ENCODE results near the gene ALOX5.
"Not testable (repeated sequence)": the region's sequence is repeated elsewhere in the genome, so short reads cannot be mapped to it uniquely, and the experiment has no call there.

ALOX5 gene

DNA sequence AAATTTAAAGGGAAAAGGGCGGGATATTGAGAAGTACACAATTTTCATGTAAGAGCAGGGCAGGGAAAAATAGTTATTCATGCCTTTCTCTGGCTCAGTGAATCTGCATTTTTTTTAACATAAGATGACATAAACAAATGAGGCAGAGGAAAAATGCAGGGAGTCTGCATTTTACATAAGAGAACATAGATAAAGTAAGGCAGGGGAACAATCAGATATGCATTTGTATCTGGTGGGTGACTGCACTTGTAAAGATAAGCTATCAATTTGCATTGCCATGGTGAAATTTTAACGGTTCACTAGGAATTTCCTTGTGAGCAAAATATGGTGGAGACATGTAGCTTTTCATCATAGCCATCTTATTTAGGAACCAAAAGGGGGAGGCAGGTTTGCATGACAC is 33.5 kb downstream of the ALOX5 start:
- DNase-seq = no peak

DNA sequence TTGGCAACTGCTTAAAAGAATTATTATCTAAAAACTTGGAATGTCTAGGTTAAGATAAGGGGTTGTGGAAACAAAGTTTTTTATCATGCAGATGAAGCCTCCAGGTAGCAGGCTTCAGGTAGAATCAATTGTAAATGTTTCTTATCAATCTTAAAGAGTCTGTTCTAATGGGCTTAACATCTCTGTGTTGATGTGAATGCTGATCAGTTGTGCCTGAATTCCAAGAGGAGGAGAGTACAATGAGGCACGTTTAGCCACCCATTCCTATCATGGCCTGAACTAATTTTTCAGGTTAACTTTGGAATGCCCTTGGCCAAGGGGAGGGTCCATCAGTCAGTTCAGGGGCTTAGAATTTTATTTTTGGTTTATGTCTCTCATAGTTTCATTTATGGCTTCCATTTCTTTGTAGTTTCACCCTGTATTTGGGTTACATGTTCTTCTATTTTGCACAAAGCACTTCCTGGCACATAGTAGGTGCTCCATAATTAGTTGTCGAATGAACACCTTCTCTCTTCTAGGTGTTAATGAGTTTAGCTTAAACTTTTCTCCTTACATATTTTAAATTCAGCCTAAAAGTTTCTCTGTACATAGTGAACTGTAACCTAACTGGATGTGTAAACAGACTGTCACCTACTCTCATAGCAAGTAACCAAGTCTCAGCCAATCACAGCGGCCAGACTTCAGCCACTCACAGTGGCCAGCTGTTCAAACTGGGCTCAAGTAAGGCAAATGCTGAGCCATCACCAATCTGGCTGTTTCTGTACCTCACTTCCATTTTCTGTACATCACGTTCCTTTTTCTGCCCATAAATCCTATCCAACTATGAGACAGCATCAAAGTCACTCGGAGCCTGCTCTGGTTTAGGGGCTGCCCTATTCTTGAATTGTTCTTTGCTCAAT is 34.7 kb downstream of the ALOX5 start:
- peak; percentile 87 for DNase-seq

DNA sequence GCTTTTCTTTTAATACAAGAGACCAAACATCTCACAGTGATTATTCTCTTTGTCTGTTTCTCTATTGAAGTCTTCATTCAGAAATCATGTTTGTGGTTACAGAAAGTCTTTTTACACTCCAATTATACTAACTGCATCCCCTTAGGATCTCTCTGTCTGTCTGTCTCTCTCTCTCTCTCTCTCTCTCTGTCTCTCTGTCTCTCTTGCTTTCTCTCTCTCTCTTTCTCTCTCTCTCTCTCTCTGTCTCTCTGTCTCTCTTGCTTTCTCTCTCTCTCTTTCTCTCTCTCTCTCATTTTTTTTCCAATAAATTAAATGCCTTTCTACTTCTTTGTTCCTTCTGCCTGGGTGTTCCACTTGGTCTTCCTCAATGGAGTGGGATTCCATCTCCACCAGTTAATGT is 35.3 kb downstream of the ALOX5 start:
- DNase-seq = not testable (repeated sequence)

DNA sequence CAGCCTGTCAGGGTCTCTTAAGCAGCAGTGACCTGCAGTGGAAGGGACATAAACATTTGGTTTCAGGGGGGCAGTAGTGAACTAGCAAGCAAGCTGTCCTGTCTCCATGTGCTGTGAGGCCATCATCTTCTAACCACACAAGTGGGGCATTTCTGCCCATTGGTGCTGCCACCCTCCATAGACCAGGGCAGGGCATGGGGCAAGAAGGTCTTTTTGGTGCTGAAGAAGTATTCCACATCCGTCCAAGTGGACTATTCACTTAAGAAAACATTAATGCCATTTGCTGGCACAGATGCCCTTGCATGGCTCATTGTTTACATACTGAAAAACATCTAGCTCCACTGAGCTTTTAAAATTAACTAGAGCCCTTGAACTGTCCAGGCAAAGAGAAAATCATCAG is 35.8 kb downstream of the ALOX5 start:
- no peak for DNase-seq

DNA sequence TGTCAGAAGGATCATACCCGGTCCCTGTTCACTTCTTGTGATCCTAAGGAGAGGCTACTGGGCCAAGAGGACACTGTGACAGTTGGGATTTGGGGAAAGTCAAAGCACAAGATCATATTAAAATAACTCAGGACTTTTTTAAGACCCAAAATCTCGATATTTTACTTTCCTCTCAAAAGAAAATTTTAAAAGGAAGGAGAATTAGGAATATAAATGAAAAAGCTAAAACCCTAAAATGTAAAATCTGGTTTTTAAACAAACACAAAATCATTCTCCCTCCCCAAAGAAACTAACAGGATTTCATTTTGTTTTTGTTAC is 36.4 kb downstream of the ALOX5 start:
- DNase-seq = no peak

DNA sequence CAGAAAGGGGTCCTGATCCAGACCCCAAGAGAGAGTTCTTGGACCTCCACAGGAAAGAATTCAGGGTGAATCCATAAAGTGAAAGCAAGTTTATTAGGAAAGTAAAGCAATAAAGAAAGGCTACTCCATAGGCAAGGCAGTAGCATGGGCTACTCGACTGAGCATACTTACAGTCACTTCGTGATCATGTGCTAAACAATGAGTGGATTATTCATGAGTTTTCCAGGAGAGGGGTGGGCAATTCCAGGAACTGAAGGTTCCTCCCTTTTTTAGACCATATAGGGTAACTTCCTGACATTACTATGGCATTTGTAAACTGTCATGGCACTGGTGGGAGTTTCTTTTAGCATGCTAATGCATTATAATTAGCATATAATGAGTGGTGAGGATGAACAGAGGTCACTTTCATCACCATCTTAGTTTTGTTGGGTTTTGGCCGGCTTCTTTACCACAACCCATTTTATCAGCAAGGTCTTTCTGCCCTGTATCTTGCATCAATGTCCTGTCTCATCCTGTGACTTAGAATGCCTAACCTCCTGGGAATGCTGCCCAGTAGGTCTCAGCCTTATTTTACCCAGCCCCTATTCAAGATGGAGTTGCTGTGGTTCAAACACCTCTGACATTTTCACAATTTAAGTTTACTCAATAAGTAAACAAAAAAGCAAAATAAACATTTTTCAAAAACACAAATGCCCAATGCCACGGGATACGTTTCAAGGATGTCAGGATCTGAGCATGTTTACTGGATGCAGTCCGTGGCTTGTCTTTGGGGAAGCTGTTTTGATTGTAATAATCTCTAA is 37.0 kb downstream of the ALOX5 start:
- no peak for DNase-seq

DNA sequence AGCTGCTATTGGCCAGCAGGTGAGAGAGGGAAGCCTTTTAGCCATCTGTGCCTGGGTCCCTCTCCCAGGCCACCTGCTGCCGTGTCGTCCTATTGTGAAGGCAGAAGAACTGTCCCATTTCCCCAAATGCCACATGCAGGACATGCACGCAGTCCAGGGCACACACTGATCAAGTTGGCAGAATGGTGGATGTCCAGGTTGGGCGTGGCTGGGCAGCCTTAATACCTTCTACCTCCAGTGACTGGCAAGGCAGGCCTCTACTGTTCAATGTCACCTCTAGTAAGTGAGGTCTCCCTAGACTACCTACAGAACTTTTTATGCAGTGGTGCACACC is 37.6 kb downstream of the ALOX5 start:
- no peak for DNase-seq

DNA sequence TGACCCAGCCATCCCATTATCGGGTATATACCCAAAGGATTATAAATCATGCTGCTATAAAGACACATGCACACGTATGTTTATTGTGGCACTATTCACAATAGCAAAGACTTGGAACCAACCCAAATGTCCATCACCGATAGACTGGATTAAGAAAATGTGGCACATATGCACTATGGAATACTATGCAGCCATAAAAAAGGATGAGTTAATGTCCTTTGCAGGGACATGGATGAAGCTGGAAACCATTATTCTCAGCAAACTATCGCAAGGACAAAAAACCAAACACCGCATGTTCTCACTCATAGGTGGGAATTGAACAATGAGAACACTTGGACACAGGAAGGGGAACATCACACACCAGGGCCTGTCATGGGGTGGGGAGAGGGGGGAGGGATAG is 41.0 kb downstream of the ALOX5 start:
- DNase-seq = not testable (repeated sequence)

DNA sequence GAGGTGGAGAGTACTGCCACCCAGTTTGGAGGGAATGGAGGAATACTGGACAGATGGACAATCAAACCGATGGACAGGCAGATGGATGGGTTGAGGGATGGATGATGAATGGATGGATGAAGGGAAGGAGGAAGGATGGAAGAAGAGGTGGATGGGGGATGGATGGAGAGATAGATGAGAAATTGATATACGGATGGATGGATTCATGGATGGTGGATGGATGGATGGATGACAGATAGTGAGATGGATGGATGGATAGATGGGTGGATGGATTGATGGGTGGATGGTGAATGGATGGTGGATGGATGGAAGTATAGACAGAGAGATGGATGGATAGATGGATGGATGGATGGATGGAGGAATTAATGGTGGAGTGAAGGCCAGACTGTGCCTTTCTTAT is 42.6 kb downstream of the ALOX5 start:
- DNase-seq = no peak

DNA sequence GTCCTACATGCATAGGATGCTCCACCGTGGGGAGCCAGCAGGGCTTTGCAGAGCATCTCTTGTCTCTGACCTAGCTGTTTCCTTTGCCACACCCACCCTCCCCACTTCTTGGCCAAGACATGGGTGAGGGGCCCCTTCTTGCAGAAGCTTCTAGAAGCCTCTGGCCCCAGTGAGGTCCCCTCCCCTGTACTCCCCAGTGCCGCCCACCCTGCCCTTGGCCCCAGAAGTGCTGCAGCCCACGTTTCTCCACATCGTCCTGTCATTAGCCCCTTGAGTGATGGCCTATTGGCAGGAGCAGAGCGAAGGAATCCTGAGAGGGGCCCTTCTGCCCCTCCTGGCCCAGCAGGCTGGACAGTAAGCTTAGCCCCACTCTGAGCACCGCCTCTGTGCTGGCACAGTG is 43.7 kb downstream of the ALOX5 start:
- no peak for DNase-seq

DNA sequence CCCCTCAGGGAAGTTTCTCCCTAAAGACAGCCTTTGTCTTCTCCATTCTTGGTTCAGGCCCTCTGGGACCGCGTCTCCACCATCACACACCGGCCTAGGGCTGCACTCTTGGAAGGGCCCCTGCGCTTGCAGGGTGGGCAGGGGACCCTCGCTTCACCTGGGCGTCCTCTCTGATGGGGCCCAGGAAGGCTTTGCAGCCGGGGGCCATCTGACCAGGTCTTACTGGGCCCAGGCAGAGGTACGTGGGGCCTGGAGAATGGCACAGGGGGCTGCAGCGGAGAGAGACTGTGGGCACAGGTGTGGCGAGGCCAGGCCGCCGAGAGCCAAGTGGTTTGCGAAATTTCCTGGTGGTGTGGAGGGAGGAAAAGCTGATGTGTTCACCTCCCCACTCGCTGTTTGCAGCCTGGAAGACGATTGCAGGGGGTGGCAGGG is 44.4 kb downstream of the ALOX5 start:
- peak; percentile 49 for DNase-seq

DNA sequence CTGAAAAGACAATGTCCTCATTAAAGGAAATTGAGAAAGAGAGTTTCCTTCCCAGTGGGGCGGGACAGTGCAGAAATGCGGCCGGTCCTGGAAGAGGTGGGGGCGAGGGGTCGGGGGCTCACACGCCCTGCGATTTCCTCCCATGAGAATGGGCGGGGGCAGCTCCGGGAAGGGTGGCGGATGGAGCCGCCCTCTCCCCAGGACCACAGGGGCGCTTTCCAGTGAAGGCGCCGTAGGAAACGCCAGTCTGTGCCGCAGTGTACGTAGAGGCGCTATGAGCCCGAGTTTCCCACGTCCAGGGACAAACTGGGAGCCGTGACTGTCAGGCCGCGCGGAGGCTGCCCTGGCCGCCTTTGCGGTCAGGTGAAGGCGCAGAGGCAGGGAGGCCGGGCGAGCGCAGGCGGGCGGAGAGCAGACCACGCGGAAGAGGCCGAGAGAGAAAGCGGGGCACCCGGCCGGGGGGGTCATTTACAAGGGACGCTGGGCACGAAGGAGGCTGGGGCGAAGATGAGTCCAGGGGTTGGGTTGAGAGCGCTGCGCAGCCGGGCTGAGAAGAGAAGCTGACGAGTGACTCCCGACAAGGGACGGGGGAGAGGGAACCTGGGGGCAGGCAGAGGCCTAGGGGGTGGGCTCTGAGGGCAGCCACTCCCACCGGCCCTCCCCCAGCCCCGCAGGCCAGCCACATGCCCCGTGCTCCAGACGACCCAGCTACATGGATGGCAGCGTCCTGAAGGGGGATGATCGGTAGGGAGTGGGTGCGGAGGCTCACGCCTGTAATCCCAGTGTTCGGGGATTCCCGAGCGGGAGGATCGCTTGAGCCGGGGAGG is 45.0 kb downstream of the ALOX5 start:
- peak; percentile 94 for DNase-seq

DNA sequence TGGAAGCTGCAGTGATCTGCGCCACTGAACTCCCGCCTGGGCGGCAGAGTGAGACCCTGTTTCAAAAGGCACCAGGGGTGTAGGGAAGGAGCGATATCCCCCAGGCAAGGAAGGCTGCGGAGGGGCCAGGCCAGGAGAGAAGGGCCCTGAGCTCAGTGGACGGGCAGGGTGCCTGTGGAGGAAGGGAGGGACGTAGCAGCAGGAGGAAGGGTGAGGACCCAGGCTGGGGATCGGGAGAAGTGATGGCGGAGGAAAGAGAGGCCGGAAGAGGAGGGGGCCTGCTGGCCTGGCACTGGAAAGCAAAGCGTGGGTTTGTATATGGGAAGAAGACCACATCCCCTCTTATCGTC is 45.6 kb downstream of the ALOX5 start:
- peak; percentile 84 for DNase-seq

DNA sequence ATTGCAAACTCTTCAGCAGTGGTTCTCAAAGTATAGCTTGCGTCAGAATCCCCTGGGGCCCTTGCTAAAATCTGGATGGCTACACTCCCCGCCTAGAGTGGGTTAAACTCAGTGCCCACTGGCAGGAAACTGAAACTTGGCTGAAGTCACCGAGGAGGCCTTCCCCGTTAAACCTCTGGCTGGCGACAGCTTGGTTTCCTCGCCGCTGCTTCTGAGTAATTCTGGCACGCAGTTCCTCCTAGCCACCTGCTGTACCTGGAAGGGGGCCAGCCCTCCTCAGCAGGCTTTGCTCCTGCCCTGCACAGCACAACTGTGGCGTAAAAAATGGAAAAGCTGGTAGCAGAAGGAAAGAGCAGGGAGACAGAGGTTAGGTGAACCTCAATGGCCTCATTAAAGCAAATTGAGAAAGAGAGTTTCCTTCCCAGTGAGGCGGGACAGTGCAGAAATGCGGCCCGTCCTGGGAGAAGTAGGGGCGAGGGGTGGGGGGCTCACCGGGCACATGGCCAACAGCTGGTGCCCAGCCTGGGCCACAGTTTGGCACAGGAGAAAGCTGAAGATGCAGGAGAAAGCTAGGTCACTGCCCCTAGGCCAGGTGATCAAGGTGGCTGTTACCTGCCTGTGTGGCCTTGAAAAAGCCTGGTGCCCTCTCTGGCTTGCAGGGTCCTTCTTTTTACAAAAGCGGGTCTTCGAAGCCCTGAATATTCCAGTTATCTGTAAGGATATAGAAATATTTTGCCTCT is 46.6 kb downstream of the ALOX5 start:
- peak; percentile 95 for DNase-seq

DNA sequence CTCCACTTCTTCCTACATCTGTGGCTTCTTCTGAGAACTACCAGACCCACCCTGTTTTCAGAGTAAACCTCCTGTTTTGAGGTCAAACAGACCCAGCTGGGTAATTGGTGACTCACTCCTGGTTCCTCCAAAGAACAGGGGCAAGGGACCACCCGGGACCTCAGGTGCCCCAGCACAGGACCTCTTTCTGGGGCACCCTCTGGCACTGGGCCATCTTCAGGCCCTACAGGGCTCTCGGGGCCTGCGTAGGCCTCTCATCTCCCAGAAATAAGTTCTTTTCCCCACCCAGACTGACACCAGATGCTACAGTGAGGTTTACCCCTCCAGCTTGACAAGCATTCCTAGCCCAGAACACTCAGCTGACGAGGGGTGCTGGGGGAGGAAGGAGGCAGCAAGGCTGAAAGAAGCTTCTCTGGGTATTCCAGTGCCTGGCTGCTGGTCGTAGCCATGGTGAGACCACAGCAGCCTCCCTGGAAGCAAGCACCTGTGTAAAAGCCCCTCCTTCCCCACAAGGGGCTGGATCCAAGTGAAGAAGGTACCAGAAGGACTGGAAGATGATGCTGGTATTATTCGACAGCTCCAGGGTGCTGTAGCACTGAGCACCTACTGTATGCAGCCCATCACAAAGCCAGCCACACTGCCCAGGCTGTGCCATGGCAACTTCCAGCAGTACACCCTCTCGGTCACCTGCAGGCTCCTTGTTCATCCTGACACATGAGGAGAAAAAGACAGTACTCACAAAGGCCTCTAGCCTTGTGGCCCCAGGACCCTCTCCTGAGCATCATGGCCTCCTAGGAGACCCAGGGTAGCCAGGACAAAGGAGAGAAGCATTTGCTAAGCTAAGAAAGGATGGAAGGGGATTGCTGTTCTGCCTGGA is 47.4 kb downstream of the ALOX5 start:
- peak; percentile 47 for DNase-seq

DNA sequence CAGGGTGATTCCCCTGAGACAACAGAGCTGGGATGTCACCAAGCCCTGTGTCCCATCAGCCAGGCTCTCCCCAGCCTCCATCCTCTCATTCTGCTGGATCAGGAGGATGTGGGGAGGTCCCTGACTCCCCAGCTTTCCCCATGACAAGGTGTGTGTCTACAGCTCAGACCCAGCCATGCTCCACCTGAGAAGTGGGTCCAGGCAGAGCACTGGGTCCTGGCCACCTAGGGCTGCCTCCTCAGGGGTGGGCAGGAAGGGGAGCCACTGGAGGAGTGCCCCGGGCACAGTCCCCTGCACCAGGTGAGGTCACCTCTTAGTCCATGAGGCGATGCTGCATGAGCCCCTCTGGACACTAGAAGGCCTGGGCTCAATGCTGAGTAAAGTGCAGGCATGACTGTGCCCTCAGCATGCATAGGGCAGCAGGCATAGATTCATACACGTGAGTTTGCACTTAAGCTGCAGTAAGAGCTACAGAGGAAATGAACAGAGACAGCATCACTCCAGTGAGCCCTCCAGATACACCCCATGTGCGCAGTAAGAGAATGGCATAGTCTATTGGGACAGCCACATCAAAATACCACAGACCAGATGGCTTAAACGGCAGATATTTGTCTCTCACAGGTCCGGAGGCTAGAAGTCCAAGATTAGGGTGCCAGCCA is 48.3 kb downstream of the ALOX5 start:
- no peak for DNase-seq

DNA sequence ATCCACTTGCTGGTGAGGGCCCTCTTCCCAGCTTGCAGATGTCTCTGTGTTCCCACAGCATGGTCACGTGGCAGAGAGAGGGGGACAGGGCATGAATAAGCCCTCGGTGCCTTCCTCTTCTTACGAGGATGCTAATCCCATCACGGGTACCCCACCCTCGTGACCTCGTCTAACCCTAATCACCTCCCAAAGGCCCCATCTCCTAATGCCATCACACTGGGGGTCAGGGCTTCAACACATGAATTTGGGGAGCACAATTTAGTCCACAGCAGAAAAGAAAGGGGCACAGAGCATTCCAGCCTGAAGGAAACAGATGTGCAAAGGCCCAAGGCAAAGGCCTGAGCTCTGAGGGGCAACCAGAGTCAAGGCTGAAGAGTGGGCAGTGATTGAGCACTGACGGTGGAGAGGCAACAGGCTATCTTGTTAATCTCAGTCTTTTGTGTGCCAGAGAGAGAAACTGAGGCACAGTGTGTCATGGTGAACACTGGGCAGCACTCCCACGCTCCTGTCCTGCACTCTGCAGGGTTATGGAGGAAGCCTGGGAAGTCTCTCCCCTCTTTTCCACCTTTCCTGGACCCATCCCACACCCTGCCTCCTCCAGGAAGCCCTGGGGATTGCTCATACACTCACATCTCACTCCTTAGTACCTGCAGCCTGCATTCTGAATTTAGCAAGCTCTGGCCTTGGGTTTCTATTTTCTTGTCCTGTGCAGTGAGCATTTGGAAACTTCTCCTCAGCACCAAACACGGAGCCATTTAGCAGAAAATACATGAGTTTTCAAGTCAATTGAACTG is 49.0 kb downstream of the ALOX5 start:
- DNase-seq = no peak

DNA sequence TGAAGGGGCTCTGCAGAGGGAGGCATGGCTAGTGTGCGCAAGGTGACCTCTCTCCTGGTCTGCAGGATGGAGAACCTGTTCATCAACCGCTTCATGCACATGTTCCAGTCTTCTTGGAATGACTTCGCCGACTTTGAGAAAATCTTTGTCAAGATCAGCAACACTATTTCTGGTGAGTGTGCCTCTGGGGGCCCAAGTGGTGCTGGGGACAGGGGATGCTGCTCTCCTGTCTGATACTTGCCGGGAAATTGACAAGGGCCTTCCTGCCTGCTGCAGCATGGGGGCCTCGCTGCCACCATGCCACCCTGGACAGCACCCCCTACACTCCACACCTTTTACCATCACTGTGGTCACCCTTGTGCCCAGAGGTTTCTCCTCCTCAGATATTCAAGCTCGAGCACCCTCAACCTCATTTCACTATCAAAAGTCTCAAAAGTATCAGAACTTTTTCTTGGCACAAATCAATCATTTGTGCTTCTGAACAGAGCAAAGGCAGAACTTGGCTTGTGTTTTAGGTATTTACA is 50.0 kb downstream of the ALOX5 start:
- no peak for DNase-seq

DNA sequence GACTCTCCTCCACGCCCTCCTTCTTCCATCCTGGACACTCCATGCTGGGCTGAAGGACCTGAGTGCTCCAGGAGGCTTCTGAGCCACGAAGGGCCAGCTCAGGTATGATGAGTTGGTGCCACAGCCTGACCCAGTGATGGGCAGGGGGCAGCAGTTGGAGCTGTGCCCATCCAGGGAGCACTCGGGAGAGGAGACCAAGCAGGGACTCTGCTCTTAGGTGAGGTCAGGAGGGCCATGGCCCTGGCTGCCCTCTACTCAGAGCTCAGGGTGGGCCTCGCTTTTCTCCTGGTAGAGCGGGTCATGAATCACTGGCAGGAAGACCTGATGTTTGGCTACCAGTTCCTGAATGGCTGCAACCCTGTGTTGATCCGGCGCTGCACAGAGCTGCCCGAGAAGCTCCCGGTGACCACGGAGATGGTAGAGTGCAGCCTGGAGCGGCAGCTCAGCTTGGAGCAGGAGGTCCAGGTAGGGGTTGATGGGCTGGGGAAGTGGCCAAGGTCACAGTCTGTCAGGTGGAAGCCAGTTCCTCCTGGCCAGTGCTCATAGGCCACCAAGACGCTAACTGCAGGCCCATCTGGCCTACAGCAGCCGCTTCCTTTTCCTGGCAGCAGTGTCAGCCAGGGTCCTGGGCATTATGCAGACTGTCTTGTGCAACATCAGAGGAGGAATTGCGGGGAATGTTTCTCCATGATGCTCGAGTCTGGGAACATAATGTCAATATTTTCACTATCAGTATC is 50.8 kb downstream of the ALOX5 start:
- DNase-seq = no peak

All from DMS53 (cell line).